GM12878 (cell line): ENCODE data around the gene USP15. TPM values are rescaled to one million over a fixed set of nuclear protein-coding genes. Genes with fewer than 3 reads are reported as not detected.

Experiments used
- ATAC-seq: fragments of 200-7000 bp; cut with Tn5 transposase; 3 replicates; pipeline ENCODE4 v1.9.1; 2020; ENCODE audit warnings: mild to moderate bottlenecking, moderate library complexity
- BruUV-seq: library from RNA; stranded (reverse); fragments of 400-500 nt; replicated peaks from 2 replicates; lab custom pipeline; 2021; lab: Mats Ljungman, UMichigan
- CTCF ChIA-PET: fragments of 300-600 bp; sonication (Branson Sonifier 250); formaldehyde crosslinking; extraction: SDS; loops from one replicate; lab custom pipeline; 2021; ENCODE audit warnings: inconsistent platforms; lab: Yijun Ruan, JAX
- POLR2A ChIA-PET: fragments of 350-600 bp; formaldehyde crosslinking; extraction: SDS; loops from one replicate; lab custom pipeline; 2021; ENCODE audit warnings: inconsistent platforms; lab: Charles Lee
- RAD21 ChIA-PET: fragments of 300-600 bp; sonication (Branson Sonifier 250); formaldehyde crosslinking; loops from one replicate; lab custom pipeline; 2023; ENCODE audit warnings: antibody characterized with exemption; ENCODE audit not compliant: unreplicated experiment; lab: Charles Lee
- SMC1A ChIA-PET: fragments of 300-600 bp; sonication (Branson Sonifier 250); formaldehyde crosslinking; loops from one replicate; lab custom pipeline; 2023; ENCODE audit not compliant: unreplicated experiment, uncharacterized antibody; lab: Charles Lee
- DNase-seq: peaks from one replicate; pipeline ENCODE4 v3.0.0-alpha.2; 2011; ENCODE audit warnings: low read depth, low spot score
- FAIRE-seq: peaks from 3 replicates; lab custom pipeline; 2011; peaks lifted over from hg19 to GRCh38; lab: Jason Lieb, UNC
- H2AFZ ChIP-seq: 2 replicates; pipeline ENCODE4 v1.6.0; 2011; ENCODE audit warnings: low read depth, low read length, control low read depth; ENCODE audit not compliant: control insufficient read depth
- H3K27ac ChIP-seq: 2 replicates; pipeline ENCODE4 v1.5.1; 2011; ENCODE audit warnings: control low read depth; ENCODE audit not compliant: control insufficient read depth, insufficient read depth
- H3K27me3 ChIP-seq, 2 experiments: replicated peaks in 1 of 2; 2 replicates each; pipeline versions ENCODE4 v1.6.0 to v1.6.1; 2011; ENCODE audit warnings: low read length in 1 of 2; ENCODE audit not compliant: control insufficient read depth in 2 of 2, insufficient read depth in 2 of 2
- H3K36me3 ChIP-seq, 2 experiments: 2 replicates each; pipeline ENCODE4 v1.5.1; 2011; ENCODE audit warnings: low read length in 1 of 2; ENCODE audit not compliant: control insufficient read depth in 2 of 2, insufficient read depth in 2 of 2
- H3K4me1 ChIP-seq: 2 replicates; pipeline ENCODE4 v1.6.1; 2011; ENCODE audit warnings: mild to moderate bottlenecking, low read length, moderate library complexity, mixed read lengths; ENCODE audit not compliant: control insufficient read depth, insufficient read depth
- H3K4me2 ChIP-seq: 2 replicates; pipeline ENCODE4 v1.6.0; 2011; ENCODE audit warnings: control low read depth; ENCODE audit not compliant: control insufficient read depth, insufficient read depth
- H3K4me3 ChIP-seq: fragments of 200-600 bp; sonication (generic); 2 replicates; pipeline ENCODE4 v1.5.1; 2016
- H3K79me2 ChIP-seq: 2 replicates; pipeline ENCODE4 v1.6.0; 2011; ENCODE audit warnings: low read length; ENCODE audit not compliant: control insufficient read depth, insufficient read depth
- H3K9ac ChIP-seq: 2 replicates; pipeline ENCODE4 v1.8.0; 2011; ENCODE audit warnings: low read length, control low read depth, mixed read lengths; ENCODE audit not compliant: control insufficient read depth, insufficient read depth
- H3K9me3 ChIP-seq: replicated peaks from 3 replicates; pipeline ENCODE4 v1.5.1; 2011; ENCODE audit warnings: mild to moderate bottlenecking, low read length; ENCODE audit not compliant: control insufficient read depth, insufficient read depth
- H4K20me1 ChIP-seq: 2 replicates; pipeline ENCODE4 v1.6.0; 2011; ENCODE audit not compliant: control insufficient read depth, insufficient read depth
- BRCA1 ChIP-seq: IDR thresholded peaks from 2 replicates; pipeline ENCODE4 v1.6.1; 2011; ENCODE audit warnings: low read depth, low read length, improper control_type of control experiment
- CBFB ChIP-seq: IDR thresholded peaks from 2 replicates; pipeline ENCODE4 v1.6.1; 2016; ENCODE audit warnings: antibody characterized with exemption, low read depth
- DPF2 ChIP-seq: fragments of 450-650 bp; IDR thresholded peaks from 2 replicates; pipeline ENCODE4 v1.6.1; 2017; ENCODE audit warnings: mild to moderate bottlenecking
- ELK1 ChIP-seq: IDR thresholded peaks from 2 replicates; pipeline ENCODE4 v1.6.1; 2012; ENCODE audit warnings: low read depth, low read length, improper control_type of control experiment
- IRF4 ChIP-seq: IDR thresholded peaks from 2 replicates; pipeline ENCODE4 v1.6.1; 2011; ENCODE audit warnings: low read depth, low read length
- KLF5 ChIP-seq: fragments of 450-650 bp; IDR thresholded peaks from 2 replicates; pipeline ENCODE4 v1.6.1; 2014; ENCODE audit warnings: mild to moderate bottlenecking; ENCODE audit not compliant: partially characterized antibody
- NR2C2 ChIP-seq: IDR thresholded peaks from 2 replicates; pipeline ENCODE4 v1.6.1; 2011; ENCODE audit warnings: borderline replicate concordance, low read depth; ENCODE audit not compliant: control insufficient read depth, insufficient read length
- PAX8 ChIP-seq: fragments of 450-650 bp; IDR thresholded peaks from 2 replicates; pipeline ENCODE4 v1.6.1; 2017; ENCODE audit warnings: mild to moderate bottlenecking, moderate library complexity
- SMAD5 ChIP-seq: IDR thresholded peaks from 2 replicates; pipeline ENCODE4 v1.6.1; 2016; ENCODE audit warnings: antibody characterized with exemption, low read depth
- SPI1 ChIP-seq: IDR thresholded peaks from 2 replicates; pipeline ENCODE4 v1.6.1; 2011; ENCODE audit warnings: low read depth, mild to moderate bottlenecking, low read length, moderate library complexity, borderline replicate concordance; ENCODE audit not compliant: insufficient read depth
- STAT1 ChIP-seq: fragments of 450-650 bp; conservative IDR thresholded peaks from 2 replicates; pipeline ENCODE4 v1.6.1; 2014; ENCODE audit warnings: antibody characterized with exemption, mild to moderate bottlenecking
- STAT3 ChIP-seq: IDR thresholded peaks from 2 replicates; pipeline ENCODE4 v1.6.1; 2011; ENCODE audit warnings: low read depth, low read length, improper control_type of control experiment
- TCF12 ChIP-seq: IDR thresholded peaks from 2 replicates; pipeline ENCODE4 v1.6.1; 2011; ENCODE audit warnings: low read depth, mild to moderate bottlenecking, low read length
- TCF3 ChIP-seq: IDR thresholded peaks from 2 replicates; pipeline ENCODE4 v1.6.1; 2012; ENCODE audit warnings: low read depth, mild to moderate bottlenecking, low read length, borderline replicate concordance; ENCODE audit not compliant: insufficient read depth
- ZBTB4 ChIP-seq: fragments of 450-650 bp; formaldehyde crosslinking; IDR thresholded peaks from 2 replicates; pipeline ENCODE4 v1.4.0; 2022; ENCODE audit warnings: mild to moderate bottlenecking, moderate library complexity
- ZZZ3 ChIP-seq: IDR thresholded peaks from 2 replicates; pipeline ENCODE4 v1.6.1; 2011; ENCODE audit warnings: low read depth; ENCODE audit not compliant: control insufficient read depth, insufficient read length
- WGBS: methylation state at CpG from one replicate; pipeline ENCODE4 v1.1.6; 2016; ENCODE audit warnings: low lambda C conversion rate; ENCODE audit not compliant: insufficient replicate concordance, insufficient coverage; ENCODE audit errors: missing lambda C conversion rate; 5-methylcytosine and 5-hydroxymethylcytosine counted together
- in situ Hi-C: fragments of 300-500 bp; cut with MboI; formaldehyde crosslinking; loops from 9 replicates; pipeline ENCODE4 v1.14.3; 2018; ENCODE audit warnings: mixed read lengths
- intact Hi-C: fragments of 100-400 bp; cut with micrococcal nuclease; formaldehyde crosslinking; loops from one replicate; pipeline ENCODE4 v1.14.2; 2022; ENCODE audit not compliant: unreplicated experiment
- polyA plus RNA-seq, 11 experiments: library from polyadenylated mRNA; depleted of rRNA in 4 of 11; unstranded in 6 of 11; stranded (reverse) in 5 of 11; fragments of >200 nt; fragmentation: Nextera tagmentation in 4 of 11; fragmentation: Illumina TruSeq in 1 of 11; extraction: Ambion mirVana in 4 of 11; extraction: Trizol in 1 of 11; gene quantifications; 1 replicate in 1 of 11; 2 replicates in 10 of 11; pipeline versions ENCODE4 v1.2.1 to v1.2.3, GENCODE V29; 2011 to 2016; ENCODE audit warnings: inconsistent platforms in 2 of 11, missing spikeins in 2 of 11, low read depth in 1 of 11
- total RNA-seq, 4 experiments: library from RNA; depleted of rRNA in 3 of 4; stranded (reverse); fragments of >200 nt in 3 of 4; fragmentation: Illumina TruSeq in 1 of 4; extraction: Trizol in 1 of 4; gene quantifications; 2 replicates each; pipeline versions ENCODE4 v1.2.1 to v1.2.3, GENCODE V29; 2013 to 2021

USP15 gene
- total and polyA plus RNA-seq, 10 of the 15 experiments (the other 5 are each of a cell fraction or from before 2014, with no cell fraction given), result 57.6 to 101 (median 90.2) TPM

- ChIA-PET RAD21 (no interaction called here), POLR2A (no interaction called here)
- no peak overlapping the region for H3K9ac ChIP-seq
- WGBS, result 65% methylated on average over 2 of the region's 2 CpGs
- no peak for TF ChIP-seq DPF2
- TF ChIP-seq, all 136 proteins: peak for 0
- Histone ChIP-seq H3K4me2 (no peak overlapping the region), H3K36me3 (peaks cover 2 to 18% of the 10 kb centered on the region in 2 experiments), H4K20me1 (no peaks in the 10 kb centered on the region), H3K27me3 (no peaks in the 10 kb centered on the region), H3K9me3 (peaks cover 2% of the 10 kb centered on the region; the same call in 2 of the 3 replicates), H3K27ac (no peak overlapping the region), H3K4me3 (no peak overlapping the region), H3K79me2 (peaks cover 3% of the 10 kb centered on the region), H2AFZ (no peak overlapping the region), H3K4me1 (no peaks in the 10 kb centered on the region)
- no TSS peak for BruUV-seq
- intact Hi-C loops, result no loop called here
- ChIA-PET SMC1A (no interaction called here), CTCF (no interaction called here)
- DNase-seq, result no peak
- in situ Hi-C loops, result no loop called here
- ATAC-seq, result no peak
- FAIRE-seq, result no peak
Observed at GRCh38 chr12:62319058-62319457, 58.9 kb downstream of the USP15 start.

- Histone ChIP-seq H3K36me3 (peaks cover 2 to 16% of the 10 kb centered on the region in 2 experiments; a peak in 3 of 4 replicates), H3K79me2 (peaks cover under 1% of the 10 kb centered on the region), H3K9me3 (peaks cover 2% of the 10 kb centered on the region; the same call in 1 of the 3 replicates), H3K9ac (no peak overlapping the region), H3K4me1 (no peaks in the 10 kb centered on the region), H3K27me3 (no peaks in the 10 kb centered on the region), H3K4me3 (no peak overlapping the region), H2AFZ (no peak overlapping the region), H3K4me2 (no peak overlapping the region), H3K27ac (no peak overlapping the region), H4K20me1 (no peaks in the 10 kb centered on the region)
- FAIRE-seq, result no peak
- SMC1A ChIA-PET, result no interaction called here
- RAD21 ChIA-PET, result no interaction called here
- ATAC-seq, result no peak
- in situ Hi-C loops, result no loop called here
- BruUV-seq, result no TSS peak
- intact Hi-C loops, result no loop called here
- DNase-seq, result no peak
- POLR2A ChIA-PET, result no interaction called here
- CTCF ChIA-PET, result no interaction called here
- WGBS, result 97% methylated on average over 3 of the region's 3 CpGs
- TF ChIP-seq SPI1 (no peak), SMAD5 (no peak), STAT3 (no peak), BRCA1 (no peak), IRF4 (no peak), TCF3 (no peak), CBFB (no peak), PAX8 (no peak), NR2C2 (no peak), ZBTB4 (no peak), ELK1 (no peak), KLF5 (no peak), TCF12 (no peak), ZZZ3 (no peak), STAT1 (no peak)
Observed at GRCh38 chr12:62320054-62320453, 59.9 kb downstream of the USP15 start.
